ENCODE data around the gene TBC1D1.

DNA sequence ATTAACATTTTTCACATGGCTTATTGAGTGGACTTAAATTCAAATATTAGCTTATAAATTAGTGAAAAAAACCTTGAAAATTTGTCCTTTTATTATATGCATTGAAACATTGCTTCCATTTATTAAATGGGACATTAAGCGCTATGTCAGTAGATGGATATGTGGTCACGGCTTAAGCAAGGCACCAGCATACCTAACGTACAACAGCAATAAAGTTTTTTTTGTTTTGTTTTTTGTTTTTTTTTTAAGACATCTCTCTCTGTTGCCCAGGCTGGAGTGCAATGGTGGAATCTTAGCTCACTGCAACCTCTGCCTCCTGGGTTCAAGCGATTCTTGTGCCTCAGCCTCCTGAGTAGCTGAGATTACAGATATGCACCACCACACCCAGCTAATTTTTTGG, 32.8 kb upstream of the TBC1D1 start:
- TF ChIP-seq, protein P1, sequence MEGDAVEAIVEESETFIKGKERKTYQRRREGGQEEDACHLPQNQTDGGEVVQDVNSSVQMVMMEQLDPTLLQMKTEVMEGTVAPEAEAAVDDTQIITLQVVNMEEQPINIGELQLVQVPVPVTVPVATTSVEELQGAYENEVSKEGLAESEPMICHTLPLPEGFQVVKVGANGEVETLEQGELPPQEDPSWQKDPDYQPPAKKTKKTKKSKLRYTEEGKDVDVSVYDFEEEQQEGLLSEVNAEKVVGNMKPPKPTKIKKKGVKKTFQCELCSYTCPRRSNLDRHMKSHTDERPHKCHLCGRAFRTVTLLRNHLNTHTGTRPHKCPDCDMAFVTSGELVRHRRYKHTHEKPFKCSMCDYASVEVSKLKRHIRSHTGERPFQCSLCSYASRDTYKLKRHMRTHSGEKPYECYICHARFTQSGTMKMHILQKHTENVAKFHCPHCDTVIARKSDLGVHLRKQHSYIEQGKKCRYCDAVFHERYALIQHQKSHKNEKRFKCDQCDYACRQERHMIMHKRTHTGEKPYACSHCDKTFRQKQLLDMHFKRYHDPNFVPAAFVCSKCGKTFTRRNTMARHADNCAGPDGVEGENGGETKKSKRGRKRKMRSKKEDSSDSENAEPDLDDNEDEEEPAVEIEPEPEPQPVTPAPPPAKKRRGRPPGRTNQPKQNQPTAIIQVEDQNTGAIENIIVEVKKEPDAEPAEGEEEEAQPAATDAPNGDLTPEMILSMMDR (conservative IDR thresholded peaks at IDR 0.05), result no peak
- TF ChIP-seq EZH2 (IDR thresholded peaks at IDR 0.05; ENCODE audit: low read depth), result no peak

Data from PC-9 (cell line).